C4-2B (cell line): ENCODE results near the gene NTF3.
"Not testable (repeated sequence)": the region's sequence is repeated elsewhere in the genome, so short reads cannot be mapped to it uniquely, and the experiment has no call there.

Source experiments
- CTCF ChIP-seq: fragments of 450-650 bp; conservative IDR thresholded peaks from 2 replicates; pipeline ENCODE4 v1.5.1; 2017; ENCODE audit warnings: mild to moderate bottlenecking
- ZFX ChIP-seq: fragments of 450-650 bp; IDR thresholded peaks from 2 replicates; pipeline ENCODE4 v1.6.1; 2017

- not testable (repeated sequence) for TF ChIP-seq CTCF, ZFX
These were observed 105.2 kb downstream of the NTF3 start for GRCh38 chr12:5537026-5537615.
